ENCODE data around the gene EYS. TPM values are rescaled to one million over a fixed set of nuclear protein-coding genes. Genes with fewer than 3 reads are reported as not detected.
"Not testable (repeated sequence)": the region's sequence is repeated elsewhere in the genome, so short reads cannot be mapped to it uniquely, and the experiment has no call there.

Gene EYS
- total RNA-seq, 6 experiments from 2014 or later = 0.18 TPM; not detected in 5

DNA sequence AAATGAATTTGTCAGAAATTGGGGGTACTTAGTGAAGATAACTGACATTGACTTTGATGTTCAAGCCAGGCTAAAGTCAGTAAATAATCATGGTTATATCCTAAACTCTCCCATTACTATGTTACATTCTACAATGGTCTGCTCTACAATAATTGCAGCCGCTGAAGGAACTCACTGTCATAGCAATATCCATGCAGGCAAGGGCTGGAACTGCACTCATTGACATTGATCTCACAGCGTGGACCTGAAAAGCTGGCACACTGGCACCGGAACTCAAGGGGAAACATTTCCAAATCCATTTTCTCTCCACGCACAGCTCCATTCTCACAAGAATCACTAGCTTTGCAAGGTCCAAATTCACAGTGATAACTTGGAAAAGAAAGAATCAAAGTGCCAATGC lies 702.7 kb downstream of the EYS start:
- Mint-ChIP-seq H3K9me3 (peaks cover 34% of the 10 kb centered on the region), H3K27ac (no peak overlapping the region), H3K27me3 (ENCODE audit: insufficient read depth) (peaks cover 2% of the 10 kb centered on the region; the same call in 1 of the 2 replicates), H3K4me1 (ENCODE audit: low read depth) (no peaks in the 10 kb centered on the region), H3K36me3 (ENCODE audit: low read depth) (no peaks in the 10 kb centered on the region; the same call in 1 of the 2 replicates), H3K4me3 (no peak overlapping the region)
- TF ChIP-seq, protein P1, sequence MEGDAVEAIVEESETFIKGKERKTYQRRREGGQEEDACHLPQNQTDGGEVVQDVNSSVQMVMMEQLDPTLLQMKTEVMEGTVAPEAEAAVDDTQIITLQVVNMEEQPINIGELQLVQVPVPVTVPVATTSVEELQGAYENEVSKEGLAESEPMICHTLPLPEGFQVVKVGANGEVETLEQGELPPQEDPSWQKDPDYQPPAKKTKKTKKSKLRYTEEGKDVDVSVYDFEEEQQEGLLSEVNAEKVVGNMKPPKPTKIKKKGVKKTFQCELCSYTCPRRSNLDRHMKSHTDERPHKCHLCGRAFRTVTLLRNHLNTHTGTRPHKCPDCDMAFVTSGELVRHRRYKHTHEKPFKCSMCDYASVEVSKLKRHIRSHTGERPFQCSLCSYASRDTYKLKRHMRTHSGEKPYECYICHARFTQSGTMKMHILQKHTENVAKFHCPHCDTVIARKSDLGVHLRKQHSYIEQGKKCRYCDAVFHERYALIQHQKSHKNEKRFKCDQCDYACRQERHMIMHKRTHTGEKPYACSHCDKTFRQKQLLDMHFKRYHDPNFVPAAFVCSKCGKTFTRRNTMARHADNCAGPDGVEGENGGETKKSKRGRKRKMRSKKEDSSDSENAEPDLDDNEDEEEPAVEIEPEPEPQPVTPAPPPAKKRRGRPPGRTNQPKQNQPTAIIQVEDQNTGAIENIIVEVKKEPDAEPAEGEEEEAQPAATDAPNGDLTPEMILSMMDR (IDR thresholded peaks at IDR 0.05) = no peak
- no peak for DNase-seq

DNA sequence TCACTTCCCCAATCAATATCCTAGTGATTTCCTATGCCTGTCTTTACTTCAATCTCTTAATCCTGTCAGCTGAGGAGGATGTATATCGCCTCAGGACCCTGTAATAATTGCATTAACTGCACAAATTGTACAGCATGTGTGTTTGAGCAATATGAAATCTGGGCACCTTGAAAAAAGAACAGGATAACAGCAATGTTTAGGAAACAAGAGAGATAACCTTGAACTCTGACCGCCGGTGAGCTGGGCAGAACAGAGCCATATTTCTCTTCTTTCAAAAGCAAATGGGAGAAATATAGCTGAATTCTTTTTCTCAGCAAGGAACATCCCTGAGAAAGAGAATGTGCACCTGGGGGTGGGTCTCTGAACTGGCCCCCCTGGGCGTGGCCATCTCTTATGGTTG lies 704.1 kb downstream of the EYS start:
- not testable (repeated sequence) for H3K4me1 Mint-ChIP-seq (ENCODE audit: low read depth); H3K36me3 Mint-ChIP-seq (ENCODE audit: low read depth); H3K27ac Mint-ChIP-seq; H3K27me3 Mint-ChIP-seq (ENCODE audit: insufficient read depth); DNase-seq; H3K4me3 Mint-ChIP-seq
- H3K9me3 Mint-ChIP-seq = peaks cover 26% of the 10 kb centered on the region

DNA sequence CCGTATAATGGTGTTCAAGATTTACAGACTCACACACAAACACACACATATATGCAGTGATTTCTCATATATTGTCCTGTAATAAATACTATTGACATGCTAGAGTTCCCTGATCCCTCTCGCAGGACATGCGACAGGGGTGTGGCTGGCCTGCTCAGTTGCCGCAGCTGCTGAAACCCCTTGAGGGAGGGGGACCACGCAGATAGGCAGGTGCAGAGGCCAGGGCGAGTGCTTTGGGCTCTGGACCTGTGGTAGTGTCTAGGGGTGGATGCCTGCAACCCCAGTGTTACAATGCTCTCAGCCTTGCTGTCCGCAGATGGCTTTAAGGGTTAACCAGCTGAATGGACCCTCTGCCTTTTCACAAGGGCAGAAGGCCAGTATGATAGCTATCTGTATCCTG lies 706.2 kb downstream of the EYS start:
- Mint-ChIP-seq H3K9me3 (peaks cover 17% of the 10 kb centered on the region), H3K4me1 (ENCODE audit: low read depth) (no peaks in the 10 kb centered on the region), H3K27me3 (ENCODE audit: insufficient read depth) (peaks cover 2% of the 10 kb centered on the region; the same call in 1 of the 2 replicates), H3K27ac (no peak overlapping the region), H3K4me3 (no peak overlapping the region), H3K36me3 (ENCODE audit: low read depth) (no peaks in the 10 kb centered on the region; the same call in 1 of the 2 replicates)
- no peak for DNase-seq
- TF ChIP-seq, protein P1 (IDR thresholded peaks at IDR 0.05) = no peak

DNA sequence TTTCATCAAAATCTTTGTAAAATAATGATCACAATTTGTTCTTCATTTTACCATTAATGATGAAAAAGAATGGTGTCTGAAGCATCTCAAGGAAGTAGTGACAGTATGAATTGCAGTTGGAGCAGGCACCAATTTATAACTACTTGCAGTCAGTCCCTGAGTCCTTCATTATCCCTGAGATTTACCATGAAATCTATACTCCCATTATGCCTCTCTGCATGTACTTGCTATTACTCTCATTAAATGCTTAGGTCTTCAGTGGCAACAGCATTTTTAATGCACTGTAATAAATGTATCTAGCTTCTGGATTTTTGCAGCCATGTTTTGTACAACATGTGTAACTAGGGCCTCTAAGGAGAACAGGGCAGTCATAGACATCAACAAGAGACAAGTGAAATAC lies 708.8 kb downstream of the EYS start:
- Mint-ChIP-seq H3K9me3 (peaks cover 5% of the 10 kb centered on the region; the same call in 1 of the 2 replicates), H3K4me3 (no peak overlapping the region), H3K27ac (no peak overlapping the region), H3K4me1 (ENCODE audit: low read depth) (no peaks in the 10 kb centered on the region), H3K36me3 (ENCODE audit: low read depth) (no peaks in the 10 kb centered on the region; the same call in 1 of the 2 replicates), H3K27me3 (ENCODE audit: insufficient read depth) (peaks cover 2% of the 10 kb centered on the region; the same call in 1 of the 2 replicates)
- DNase-seq = no peak
- TF ChIP-seq, protein P1 (IDR thresholded peaks at IDR 0.05) = no peak

DNA sequence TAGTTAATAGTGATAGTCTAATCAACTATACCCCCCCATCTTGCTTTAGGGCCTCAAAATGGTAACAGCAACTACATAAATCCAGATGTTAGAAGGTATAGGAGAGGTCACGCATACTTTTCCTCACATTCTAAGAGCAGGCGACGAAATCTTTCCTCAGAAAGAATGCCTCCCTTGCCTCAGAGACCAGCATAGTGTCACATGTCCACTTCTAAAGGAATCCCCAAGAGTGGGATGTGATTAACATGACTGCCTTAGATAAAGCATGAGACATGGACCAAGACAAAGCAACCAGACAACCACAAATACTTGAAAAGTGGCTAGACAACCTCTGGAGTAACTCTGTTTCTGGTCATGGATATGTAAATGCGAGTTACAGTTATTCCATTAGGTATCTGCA lies 710.7 kb downstream of the EYS start:
- no peaks in the 10 kb centered on the region; the same call in 1 of the 2 replicates for H3K36me3 Mint-ChIP-seq (ENCODE audit: low read depth)
- H3K27me3 Mint-ChIP-seq (ENCODE audit: insufficient read depth) = peaks cover under 1% of the 10 kb centered on the region; the same call in 1 of the 2 replicates
- H3K4me1 Mint-ChIP-seq (ENCODE audit: low read depth) = no peaks in the 10 kb centered on the region
- TF ChIP-seq, protein P1 (IDR thresholded peaks at IDR 0.05) = no peak
- DNase-seq = no peak
- no peak overlapping the region for H3K27ac Mint-ChIP-seq
- no peak overlapping the region for H3K4me3 Mint-ChIP-seq
- peaks cover 8% of the 10 kb centered on the region; the same call in 1 of the 2 replicates for H3K9me3 Mint-ChIP-seq

DNA sequence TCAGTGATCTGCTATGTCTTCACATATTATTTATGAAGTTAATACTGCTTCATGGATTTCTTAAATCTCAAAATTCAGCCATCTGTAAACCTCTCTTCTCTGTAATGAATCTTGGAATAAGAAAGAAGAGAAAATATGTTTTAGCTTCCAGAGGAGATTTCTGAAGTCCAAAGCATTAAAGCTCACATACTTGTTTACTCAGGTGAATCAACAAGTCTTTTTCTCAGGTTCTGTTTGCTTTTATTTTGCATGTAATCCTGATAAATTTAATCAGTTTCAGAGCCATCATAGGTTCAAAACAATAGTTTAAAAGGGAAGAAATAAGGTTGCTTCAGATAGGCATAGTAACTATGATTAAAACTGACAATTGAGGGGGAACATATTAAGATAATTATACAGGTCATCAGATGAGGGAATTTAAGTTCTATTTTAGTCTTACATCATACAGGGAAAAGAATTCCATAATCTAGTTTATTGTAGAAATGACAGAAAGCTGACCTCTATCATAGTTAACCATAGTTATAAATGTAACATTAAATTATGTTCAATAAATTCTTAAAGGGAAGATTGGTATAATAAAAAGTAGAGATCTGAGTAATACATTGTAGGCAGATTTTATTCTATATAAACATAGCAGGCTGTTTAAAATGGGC lies 716.2 kb downstream of the EYS start:
- Mint-ChIP-seq H3K4me3 (no peak overlapping the region), H3K27ac (no peak overlapping the region), H3K9me3 (peaks cover 4% of the 10 kb centered on the region; the same call in 1 of the 2 replicates), H3K27me3 (ENCODE audit: insufficient read depth) (no peaks in the 10 kb centered on the region), H3K4me1 (ENCODE audit: low read depth) (no peaks in the 10 kb centered on the region), H3K36me3 (ENCODE audit: low read depth) (no peaks in the 10 kb centered on the region)
- DNase-seq = no peak
- TF ChIP-seq, protein P1 (IDR thresholded peaks at IDR 0.05) = no peak

Measured in HFFc6 (cell line).